Suprapubic skin (tissue), 4 donors: ENCODE results near the gene CDH13.

Experiments
- CTCF ChIP-seq, 2 donors: fragments of 200-600 bp in 1 of 2; fragments of 450-650 bp in 1 of 2; sonication (generic) in 1 of 2; IDR thresholded peaks; one replicate each; pipeline ENCODE4 v1.5.1; 2016 to 2019; ENCODE audit warnings: antibody characterized with exemption in 2 of 2, mild to moderate bottlenecking in 1 of 2, moderate library complexity in 1 of 2
- EP300 ChIP-seq: sonication (generic); formaldehyde crosslinking; IDR thresholded peaks from one replicate; pipeline ENCODE4 v1.6.1; 2017; ENCODE audit warnings: antibody characterized with exemption
- POLR2A ChIP-seq, 2 donors: fragments of 450-650 bp; IDR thresholded peaks; one replicate each; pipeline ENCODE4 v1.6.1; 2017; ENCODE audit warnings: antibody characterized with exemption in 2 of 2, mild to moderate bottlenecking in 2 of 2, moderate library complexity in 2 of 2
- POLR2AphosphoS5 ChIP-seq, 3 donors: sonication (generic); formaldehyde crosslinking; IDR thresholded peaks; one replicate each; pipeline ENCODE4 v1.6.1; 2017; ENCODE audit warnings: antibody characterized with exemption in 3 of 3

GRCh38 chr16:83270061-83270460, 643.3 kb downstream of the CDH13 start:
- TF ChIP-seq POLR2A (IDR thresholded peaks at IDR 0.05) = no peak
- no peak for TF ChIP-seq POLR2AphosphoS5 (IDR thresholded peaks at IDR 0.05)
- TF ChIP-seq CTCF (IDR thresholded peaks at IDR 0.05) = no peak
- TF ChIP-seq EP300 = no peak
